ENCODE results near the gene SLC15A3.

SLC15A3 gene

DNA sequence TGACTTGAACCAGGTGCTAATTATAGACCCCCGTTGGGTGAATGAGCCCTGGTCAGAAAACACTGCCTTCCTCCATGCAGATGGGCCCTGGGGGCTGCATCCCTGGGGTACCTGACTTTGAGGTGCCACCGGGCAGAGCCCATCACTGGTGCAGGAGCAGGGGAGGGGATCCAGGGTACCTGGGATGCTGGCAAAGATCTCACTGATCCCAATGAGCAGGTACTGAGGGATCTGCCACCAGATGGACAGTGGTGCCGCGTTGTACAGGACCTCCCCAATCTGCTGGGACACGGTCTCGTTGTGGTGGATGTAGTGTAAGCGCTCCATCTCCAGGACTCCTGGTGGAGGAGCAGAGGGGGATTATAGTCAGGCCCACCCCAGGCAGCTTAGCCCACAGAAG is 12.7 kb downstream of the SLC15A3 start:
- Histone ChIP-seq H3K36me3 (peaks cover 18% of the 10 kb centered on the region), H3K4me3 (ENCODE audit: low read depth, low read length) (no peak overlapping the region), H3K9me3 (ENCODE audit: severe bottlenecking) (no peaks in the 10 kb centered on the region), H3K27ac (no peak overlapping the region), H3K27me3 (ENCODE audit: insufficient read depth, low read depth, severe bottlenecking) (no peaks in the 10 kb centered on the region)
- no peak for DNase-seq
- TF ChIP-seq, protein P1, sequence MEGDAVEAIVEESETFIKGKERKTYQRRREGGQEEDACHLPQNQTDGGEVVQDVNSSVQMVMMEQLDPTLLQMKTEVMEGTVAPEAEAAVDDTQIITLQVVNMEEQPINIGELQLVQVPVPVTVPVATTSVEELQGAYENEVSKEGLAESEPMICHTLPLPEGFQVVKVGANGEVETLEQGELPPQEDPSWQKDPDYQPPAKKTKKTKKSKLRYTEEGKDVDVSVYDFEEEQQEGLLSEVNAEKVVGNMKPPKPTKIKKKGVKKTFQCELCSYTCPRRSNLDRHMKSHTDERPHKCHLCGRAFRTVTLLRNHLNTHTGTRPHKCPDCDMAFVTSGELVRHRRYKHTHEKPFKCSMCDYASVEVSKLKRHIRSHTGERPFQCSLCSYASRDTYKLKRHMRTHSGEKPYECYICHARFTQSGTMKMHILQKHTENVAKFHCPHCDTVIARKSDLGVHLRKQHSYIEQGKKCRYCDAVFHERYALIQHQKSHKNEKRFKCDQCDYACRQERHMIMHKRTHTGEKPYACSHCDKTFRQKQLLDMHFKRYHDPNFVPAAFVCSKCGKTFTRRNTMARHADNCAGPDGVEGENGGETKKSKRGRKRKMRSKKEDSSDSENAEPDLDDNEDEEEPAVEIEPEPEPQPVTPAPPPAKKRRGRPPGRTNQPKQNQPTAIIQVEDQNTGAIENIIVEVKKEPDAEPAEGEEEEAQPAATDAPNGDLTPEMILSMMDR (IDR thresholded peaks at IDR 0.05; ENCODE audit: low read depth, low read length) = no peak

DNA sequence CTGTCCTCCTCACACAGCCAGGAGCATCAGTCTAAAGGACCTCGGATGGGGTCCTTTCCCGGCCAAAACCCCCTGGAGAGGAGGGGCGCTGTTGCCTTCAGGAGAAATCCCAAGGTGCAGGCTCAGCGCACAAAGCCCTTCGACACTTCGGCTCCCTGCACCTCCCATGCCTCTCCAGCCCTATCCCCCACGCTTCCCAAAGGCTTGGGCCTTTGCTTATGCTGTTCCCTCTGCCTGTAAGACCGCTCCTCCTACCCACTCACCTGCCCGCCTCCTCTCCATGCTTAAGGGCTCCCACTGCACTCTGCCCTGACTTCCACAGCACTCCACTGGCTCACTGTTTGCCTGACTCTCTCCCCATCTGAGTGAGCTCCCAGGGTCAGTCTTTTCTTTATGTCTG is 13.5 kb downstream of the SLC15A3 start:
- Histone ChIP-seq H3K9me3 (ENCODE audit: severe bottlenecking) (no peaks in the 10 kb centered on the region), H3K27me3 (ENCODE audit: insufficient read depth, low read depth, severe bottlenecking) (no peaks in the 10 kb centered on the region), H3K27ac (no peak overlapping the region), H3K4me3 (ENCODE audit: low read depth, low read length) (no peak overlapping the region), H3K36me3 (peaks cover 26% of the 10 kb centered on the region)
- TF ChIP-seq, protein P1 (IDR thresholded peaks at IDR 0.05; ENCODE audit: low read depth, low read length) = no peak
- DNase-seq = no peak

DNA sequence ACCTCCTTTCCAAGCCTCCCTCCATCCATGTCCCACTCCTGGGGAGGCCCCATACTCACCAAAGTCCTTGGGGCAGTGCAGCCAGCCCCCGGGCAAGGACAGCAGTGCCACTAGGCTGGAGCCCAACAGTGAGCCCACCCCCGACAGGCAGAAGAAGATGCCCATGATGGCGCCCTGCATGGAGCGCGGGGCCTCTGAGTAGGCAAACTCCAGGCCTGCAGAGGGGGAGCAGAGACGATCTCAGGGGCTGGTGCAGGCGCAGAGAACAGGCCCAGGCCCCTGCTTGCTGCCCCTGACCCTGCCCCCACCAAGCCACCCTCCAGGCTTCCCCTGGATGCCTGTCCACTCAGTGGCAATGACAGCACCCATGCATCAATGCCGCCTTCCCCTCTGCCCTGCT is 14.2 kb downstream of the SLC15A3 start:
- no peak overlapping the region for H3K4me3 ChIP-seq (ENCODE audit: low read depth, low read length)
- no peaks in the 10 kb centered on the region for H3K27me3 ChIP-seq (ENCODE audit: insufficient read depth, low read depth, severe bottlenecking)
- no peak for DNase-seq
- no peaks in the 10 kb centered on the region for H3K9me3 ChIP-seq (ENCODE audit: severe bottlenecking)
- H3K27ac ChIP-seq = no peak overlapping the region
- H3K36me3 ChIP-seq = peaks cover 30% of the 10 kb centered on the region
- TF ChIP-seq, protein P1 (IDR thresholded peaks at IDR 0.05; ENCODE audit: low read depth, low read length) = no peak

DNA sequence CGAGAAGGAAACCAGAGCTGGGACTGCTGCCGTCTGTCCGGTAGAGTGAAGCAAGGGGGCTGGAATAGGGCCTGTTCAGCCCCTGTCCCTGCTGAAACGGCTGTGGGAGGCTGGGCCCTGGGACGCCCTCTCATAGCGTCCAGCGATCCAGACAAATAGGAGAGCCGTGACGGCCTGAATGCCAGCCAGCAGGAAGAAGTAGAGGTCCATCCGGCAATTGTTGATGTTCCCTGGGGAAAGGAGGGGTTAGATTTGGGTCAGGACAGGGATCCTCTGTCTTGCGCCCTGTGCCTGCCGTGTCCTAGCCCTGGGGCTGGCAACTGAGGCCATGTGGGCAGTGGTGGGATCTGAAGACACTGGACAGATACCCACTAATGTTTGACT is 14.8 kb downstream of the SLC15A3 start:
- DNase-seq = no peak
- no peak overlapping the region for H3K27ac ChIP-seq
- no peak overlapping the region for H3K4me3 ChIP-seq (ENCODE audit: low read depth, low read length)
- H3K27me3 ChIP-seq (ENCODE audit: insufficient read depth, low read depth, severe bottlenecking) = no peaks in the 10 kb centered on the region
- H3K36me3 ChIP-seq = peaks cover 37% of the 10 kb centered on the region
- TF ChIP-seq, protein P1 (IDR thresholded peaks at IDR 0.05; ENCODE audit: low read depth, low read length) = no peak
- no peaks in the 10 kb centered on the region for H3K9me3 ChIP-seq (ENCODE audit: severe bottlenecking)

DNA sequence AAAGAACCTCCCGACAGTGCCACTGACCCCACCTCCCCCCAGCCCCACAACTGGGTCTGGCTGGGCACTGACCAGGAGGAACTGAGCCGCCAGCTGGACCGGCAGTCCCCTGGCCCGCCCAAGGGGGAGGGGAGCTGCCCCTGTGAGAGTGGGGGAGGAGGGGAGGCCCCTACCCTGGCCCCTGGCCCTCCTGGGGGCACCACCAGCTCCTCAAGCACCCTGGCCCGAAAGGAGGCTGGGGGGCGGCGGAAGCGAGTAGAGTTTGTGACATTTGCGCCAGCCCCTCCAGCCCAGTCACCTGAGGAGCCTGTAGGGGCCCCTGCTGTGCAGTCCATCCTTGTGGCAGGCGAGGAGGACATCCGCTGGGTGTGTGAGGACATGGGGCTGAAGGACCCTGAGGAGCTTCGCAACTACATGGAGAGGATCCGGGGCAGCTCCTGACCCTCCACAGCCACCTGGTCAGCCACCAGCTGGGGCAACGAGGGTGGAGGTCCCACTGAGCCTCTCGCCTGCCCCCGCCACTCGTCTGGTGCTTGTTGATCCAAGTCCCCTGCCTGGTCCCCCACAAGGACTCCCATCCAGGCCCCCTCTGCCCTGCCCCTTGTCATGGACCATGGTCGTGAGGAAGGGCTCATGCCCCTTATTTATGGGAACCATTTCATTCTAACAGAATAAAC is 15.4 kb downstream of the SLC15A3 start:
- no peak for DNase-seq

More for the DNA sequence above, 15.4 kb downstream of the SLC15A3 start:
- no peak overlapping the region for H3K27ac ChIP-seq
- TF ChIP-seq, protein P1 (IDR thresholded peaks at IDR 0.05; ENCODE audit: low read depth, low read length) = no peak
- no peaks in the 10 kb centered on the region for H3K9me3 ChIP-seq (ENCODE audit: severe bottlenecking)
- no peaks in the 10 kb centered on the region for H3K27me3 ChIP-seq (ENCODE audit: insufficient read depth, low read depth, severe bottlenecking)
- H3K36me3 ChIP-seq = peaks cover 42% of the 10 kb centered on the region
- no peak overlapping the region for H3K4me3 ChIP-seq (ENCODE audit: low read depth, low read length)

All from WERI-Rb-1 (cell line).